ENCODE results near the gene CENPE.

Gene CENPE

GRCh38 chr4:103099691-103100392 is 98.3 kb downstream of the CENPE start, which contains the start of gene BDH2:
BDH2 (minus strand) TSS chr4:103099834; CDS start chr4:103096254, 3,580 bp downstream.
- TF ChIP-seq CTCF (IDR thresholded peaks at IDR 0.05; ENCODE audit: unreplicated experiment in 3 of 3): peak; percentile 69 to 82 (median 74)
- Mint-ChIP-seq H3K36me3 (ENCODE audit: low read depth) (peaks cover 8% of the 10 kb centered on the region), H3K4me1 (peaks cover 28% of the 10 kb centered on the region), H3K4me3 (peak within 1 kb of the TSS; percentile 86 to 91 (median 90)), H3K9me3 (no peaks in the 10 kb centered on the region), H3K27ac (peak within 1 kb of the TSS; percentile 91 to 97 (median 95)), H3K27me3 (ENCODE audit: low read depth) (no peaks in the 10 kb centered on the region)

GRCh38 chr4:103098756-103099440 is 99.2 kb downstream of the CENPE start:
- no peak for TF ChIP-seq CTCF (IDR thresholded peaks at IDR 0.05; ENCODE audit: unreplicated experiment in 3 of 3)
- Mint-ChIP-seq H3K27me3 (ENCODE audit: low read depth) (no peaks in the 10 kb centered on the region), H3K27ac (peak overlapping the region; percentile 91 to 97 (median 95)), H3K9me3 (no peaks in the 10 kb centered on the region), H3K36me3 (ENCODE audit: low read depth) (peaks cover 13% of the 10 kb centered on the region), H3K4me3 (peak overlapping the region; percentile 86 to 91 (median 90)), H3K4me1 (peaks cover 28% of the 10 kb centered on the region)

- peak overlapping the region; percentile 86 to 91 (median 90) for H3K4me3 Mint-ChIP-seq
- H3K9me3 Mint-ChIP-seq: no peaks in the 10 kb centered on the region
- peaks cover 28% of the 10 kb centered on the region for H3K4me1 Mint-ChIP-seq
- H3K27ac Mint-ChIP-seq: peak overlapping the region; percentile 91 to 97 (median 95)
- peaks cover 15% of the 10 kb centered on the region for H3K36me3 Mint-ChIP-seq (ENCODE audit: low read depth)
- no peaks in the 10 kb centered on the region for H3K27me3 Mint-ChIP-seq (ENCODE audit: low read depth)
- TF ChIP-seq CTCF (IDR thresholded peaks at IDR 0.05; ENCODE audit: unreplicated experiment in 3 of 3): no peak
Observed at GRCh38 chr4:103098341-103098740, 99.8 kb downstream of the CENPE start.

- no peak for TF ChIP-seq CTCF (IDR thresholded peaks at IDR 0.05; ENCODE audit: unreplicated experiment in 3 of 3)
- Mint-ChIP-seq H3K4me1 (peaks cover 28% of the 10 kb centered on the region), H3K27ac (peak overlapping the region; percentile 65 to 91 (median 69)), H3K36me3 (ENCODE audit: low read depth) (peaks cover 21% of the 10 kb centered on the region), H3K9me3 (no peaks in the 10 kb centered on the region), H3K27me3 (ENCODE audit: low read depth) (no peaks in the 10 kb centered on the region), H3K4me3 (peak overlapping the region; percentile 26 to 90 (median 57))
Observed at GRCh38 chr4:103097112-103097511, 101.0 kb downstream of the CENPE start.

- H3K27me3 Mint-ChIP-seq (ENCODE audit: low read depth): no peaks in the 10 kb centered on the region
- TF ChIP-seq CTCF (IDR thresholded peaks at IDR 0.05; ENCODE audit: unreplicated experiment in 3 of 3): no peak
- H3K36me3 Mint-ChIP-seq (ENCODE audit: low read depth): peaks cover 39% of the 10 kb centered on the region
- no peak overlapping the region for H3K4me3 Mint-ChIP-seq
- H3K27ac Mint-ChIP-seq: no peak overlapping the region
- H3K9me3 Mint-ChIP-seq: no peaks in the 10 kb centered on the region
- H3K4me1 Mint-ChIP-seq: peaks cover 28% of the 10 kb centered on the region
Observed at GRCh38 chr4:103095080-103095479, 103.1 kb downstream of the CENPE start.

Data from nephron (organoid).